HCT116 (cell line): ENCODE results near the gene RADIL.

Experiments used
- EGR1 ChIP-seq: IDR thresholded peaks from 2 replicates; pipeline ENCODE4 v1.6.1; 2012; ENCODE audit warnings: low read depth
- EZH2 ChIP-seq: fragments of 200-600 bp; sonication (generic); IDR thresholded peaks from 2 replicates; pipeline ENCODE4 v1.6.1; 2017; ENCODE audit warnings: antibody characterized with exemption, mixed run types
- EZH2phosphoT487 ChIP-seq: fragments of 200-600 bp; IDR thresholded peaks from 2 replicates; pipeline ENCODE4 v1.6.1; 2018; ENCODE audit warnings: antibody characterized with exemption, borderline replicate concordance
- JUND ChIP-seq: IDR thresholded peaks from 2 replicates; pipeline ENCODE4 v1.6.1; 2012
- POLR2A ChIP-seq: IDR thresholded peaks from 2 replicates; pipeline ENCODE4 v1.7.0; 2011; ENCODE audit warnings: borderline replicate concordance; ENCODE audit not compliant: insufficient read depth, insufficient read length; ENCODE audit errors: extremely low read depth
- POLR2AphosphoS5 ChIP-seq: IDR thresholded peaks from 2 replicates; pipeline ENCODE4 v1.6.1; 2011; ENCODE audit warnings: mild to moderate bottlenecking, low read depth, low read length, moderate library complexity
- RAD21 ChIP-seq: IDR thresholded peaks from 2 replicates; pipeline ENCODE4 v1.6.1; 2012; ENCODE audit warnings: low read depth, mild to moderate bottlenecking
- YY1 ChIP-seq: IDR thresholded peaks from 2 replicates; pipeline ENCODE4 v1.6.1; 2011; ENCODE audit warnings: low read length, low read depth, moderate library complexity, mild to moderate bottlenecking; ENCODE audit not compliant: insufficient replicate concordance; ENCODE audit errors: extremely low read depth
- TF ChIP-seq, protein P1 (sequence below), 3 experiments: fragments of 200-600 bp in 1 of 3; sonication (generic) in 1 of 3; IDR thresholded peaks in 2 of 3; conservative IDR thresholded peaks in 1 of 3; 2 replicates each; pipeline ENCODE4 v1.5.1; 2012 to 2017; ENCODE audit warnings: low read depth in 2 of 3, low read length in 2 of 3, antibody characterized with exemption in 1 of 3, borderline replicate concordance in 1 of 3, control low read depth in 1 of 3, mild to moderate bottlenecking in 1 of 3, mixed read lengths in 1 of 3, mixed run types in 1 of 3, moderate library complexity in 1 of 3; ENCODE audit not compliant: insufficient read depth in 1 of 3
- TF ChIP-seq, protein P2 (sequence below): IDR thresholded peaks from 2 replicates; pipeline ENCODE4 v1.6.1; 2012
- TF ChIP-seq, protein P3 (sequence below): IDR thresholded peaks from 2 replicates; pipeline ENCODE4 v1.6.1; 2012; ENCODE audit warnings: low read depth
- TF ChIP-seq, protein P4 (sequence below): IDR thresholded peaks from 2 replicates; pipeline ENCODE4 v1.6.1; 2012

DNA sequence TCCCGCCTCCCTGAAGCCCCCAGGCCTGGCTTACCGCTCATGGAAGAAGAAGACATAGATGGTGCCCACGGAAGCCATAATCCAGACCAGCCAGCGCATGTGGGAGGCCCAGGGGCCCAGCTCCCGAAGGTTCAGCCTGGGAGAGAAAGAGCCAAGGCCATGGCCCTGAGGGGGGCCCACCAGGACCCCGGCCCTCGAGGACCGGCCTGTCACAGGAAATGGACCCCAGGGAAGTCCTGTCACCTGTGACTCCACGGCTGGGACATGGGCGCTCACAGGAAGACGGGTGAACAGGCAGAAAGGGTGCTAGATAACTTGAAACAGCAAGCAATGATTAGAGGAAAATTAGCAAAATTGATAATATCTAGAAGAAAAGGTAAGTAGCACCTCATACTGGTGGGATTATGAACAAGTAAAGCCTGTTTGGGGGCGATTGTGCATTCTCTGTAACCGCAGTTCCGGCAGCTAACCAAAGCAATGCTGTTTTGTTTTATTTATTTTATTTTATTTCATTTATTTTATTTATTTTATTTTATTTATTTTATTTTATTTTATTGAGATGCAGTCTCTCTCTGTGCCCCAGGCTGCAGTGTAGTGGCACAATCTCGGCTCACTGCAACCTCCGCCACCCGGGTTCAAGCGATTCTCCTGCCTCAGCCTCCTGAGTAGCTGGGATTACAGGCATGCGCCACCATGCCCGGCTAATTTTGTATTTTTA lies 27.8 kb upstream of the RADIL start:
- TF ChIP-seq POLR2AphosphoS5 = no peak
- TF ChIP-seq, protein P1, sequence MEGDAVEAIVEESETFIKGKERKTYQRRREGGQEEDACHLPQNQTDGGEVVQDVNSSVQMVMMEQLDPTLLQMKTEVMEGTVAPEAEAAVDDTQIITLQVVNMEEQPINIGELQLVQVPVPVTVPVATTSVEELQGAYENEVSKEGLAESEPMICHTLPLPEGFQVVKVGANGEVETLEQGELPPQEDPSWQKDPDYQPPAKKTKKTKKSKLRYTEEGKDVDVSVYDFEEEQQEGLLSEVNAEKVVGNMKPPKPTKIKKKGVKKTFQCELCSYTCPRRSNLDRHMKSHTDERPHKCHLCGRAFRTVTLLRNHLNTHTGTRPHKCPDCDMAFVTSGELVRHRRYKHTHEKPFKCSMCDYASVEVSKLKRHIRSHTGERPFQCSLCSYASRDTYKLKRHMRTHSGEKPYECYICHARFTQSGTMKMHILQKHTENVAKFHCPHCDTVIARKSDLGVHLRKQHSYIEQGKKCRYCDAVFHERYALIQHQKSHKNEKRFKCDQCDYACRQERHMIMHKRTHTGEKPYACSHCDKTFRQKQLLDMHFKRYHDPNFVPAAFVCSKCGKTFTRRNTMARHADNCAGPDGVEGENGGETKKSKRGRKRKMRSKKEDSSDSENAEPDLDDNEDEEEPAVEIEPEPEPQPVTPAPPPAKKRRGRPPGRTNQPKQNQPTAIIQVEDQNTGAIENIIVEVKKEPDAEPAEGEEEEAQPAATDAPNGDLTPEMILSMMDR (IDR thresholded peaks at IDR 0.05 in 2 of 3, conservative IDR thresholded peaks at IDR 0.05 in 1 of 3; ENCODE audit: borderline replicate concordance in 1 of 3, insufficient read depth in 1 of 3, low read depth in 2 of 3, low read length in 2 of 3) = no peak
- no peak for TF ChIP-seq YY1
- no peak for TF ChIP-seq RAD21
- no peak for TF ChIP-seq POLR2A
- TF ChIP-seq EGR1 = no peak
- TF ChIP-seq, protein P2, sequence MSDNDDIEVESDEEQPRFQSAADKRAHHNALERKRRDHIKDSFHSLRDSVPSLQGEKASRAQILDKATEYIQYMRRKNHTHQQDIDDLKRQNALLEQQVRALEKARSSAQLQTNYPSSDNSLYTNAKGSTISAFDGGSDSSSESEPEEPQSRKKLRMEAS = no peak
- no peak for TF ChIP-seq EZH2phosphoT487
- TF ChIP-seq, protein P3, sequence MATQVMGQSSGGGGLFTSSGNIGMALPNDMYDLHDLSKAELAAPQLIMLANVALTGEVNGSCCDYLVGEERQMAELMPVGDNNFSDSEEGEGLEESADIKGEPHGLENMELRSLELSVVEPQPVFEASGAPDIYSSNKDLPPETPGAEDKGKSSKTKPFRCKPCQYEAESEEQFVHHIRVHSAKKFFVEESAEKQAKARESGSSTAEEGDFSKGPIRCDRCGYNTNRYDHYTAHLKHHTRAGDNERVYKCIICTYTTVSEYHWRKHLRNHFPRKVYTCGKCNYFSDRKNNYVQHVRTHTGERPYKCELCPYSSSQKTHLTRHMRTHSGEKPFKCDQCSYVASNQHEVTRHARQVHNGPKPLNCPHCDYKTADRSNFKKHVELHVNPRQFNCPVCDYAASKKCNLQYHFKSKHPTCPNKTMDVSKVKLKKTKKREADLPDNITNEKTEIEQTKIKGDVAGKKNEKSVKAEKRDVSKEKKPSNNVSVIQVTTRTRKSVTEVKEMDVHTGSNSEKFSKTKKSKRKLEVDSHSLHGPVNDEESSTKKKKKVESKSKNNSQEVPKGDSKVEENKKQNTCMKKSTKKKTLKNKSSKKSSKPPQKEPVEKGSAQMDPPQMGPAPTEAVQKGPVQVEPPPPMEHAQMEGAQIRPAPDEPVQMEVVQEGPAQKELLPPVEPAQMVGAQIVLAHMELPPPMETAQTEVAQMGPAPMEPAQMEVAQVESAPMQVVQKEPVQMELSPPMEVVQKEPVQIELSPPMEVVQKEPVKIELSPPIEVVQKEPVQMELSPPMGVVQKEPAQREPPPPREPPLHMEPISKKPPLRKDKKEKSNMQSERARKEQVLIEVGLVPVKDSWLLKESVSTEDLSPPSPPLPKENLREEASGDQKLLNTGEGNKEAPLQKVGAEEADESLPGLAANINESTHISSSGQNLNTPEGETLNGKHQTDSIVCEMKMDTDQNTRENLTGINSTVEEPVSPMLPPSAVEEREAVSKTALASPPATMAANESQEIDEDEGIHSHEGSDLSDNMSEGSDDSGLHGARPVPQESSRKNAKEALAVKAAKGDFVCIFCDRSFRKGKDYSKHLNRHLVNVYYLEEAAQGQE = no peak
- TF ChIP-seq, protein P4, sequence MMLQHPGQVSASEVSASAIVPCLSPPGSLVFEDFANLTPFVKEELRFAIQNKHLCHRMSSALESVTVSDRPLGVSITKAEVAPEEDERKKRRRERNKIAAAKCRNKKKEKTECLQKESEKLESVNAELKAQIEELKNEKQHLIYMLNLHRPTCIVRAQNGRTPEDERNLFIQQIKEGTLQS = no peak
- no peak for TF ChIP-seq EZH2
- TF ChIP-seq JUND = no peak
